Jurkat, Clone E6-1 (cell line): Measurements from ENCODE around the gene CMKLR1.

Experiments
- DNase-seq: peaks from one replicate; pipeline ENCODE4 v3.0.0-alpha.2; 2011; ENCODE audit warnings: low read depth, low spot score
- H3K4me3 ChIP-seq: 2 replicates; pipeline ENCODE4 v1.5.1; 2011; ENCODE audit warnings: mild to moderate bottlenecking, low read length, control low read depth, moderate library complexity

CMKLR1 gene

GRCh38 chr12:108364879-108365278 is 25.8 kb upstream of the CMKLR1 start:
- DNase-seq = no peak
- H3K4me3 ChIP-seq = no peak overlapping the region

- H3K4me3 ChIP-seq = no peak overlapping the region
- no peak for DNase-seq
Measured at GRCh38 chr12:108363565-108363964, 24.5 kb upstream of the CMKLR1 start.

- H3K4me3 ChIP-seq = no peak overlapping the region
Measured at GRCh38 chr12:108363165-108363564, 24.1 kb upstream of the CMKLR1 start.

GRCh38 chr12:108361606-108362005 is 22.5 kb upstream of the CMKLR1 start:
- no peak for DNase-seq
- no peak overlapping the region for H3K4me3 ChIP-seq

More at GRCh38 chr12:108363165-108363564, 24.1 kb upstream of the CMKLR1 start:
- no peak for DNase-seq

GRCh38 chr12:108360487-108360886 is 21.4 kb upstream of the CMKLR1 start:
- no peak for DNase-seq
- H3K4me3 ChIP-seq = no peak overlapping the region

GRCh38 chr12:108360057-108360456 is 20.9 kb upstream of the CMKLR1 start:
- DNase-seq = no peak
- no peak overlapping the region for H3K4me3 ChIP-seq

GRCh38 chr12:108358580-108358965 is 19.5 kb upstream of the CMKLR1 start:
- no peak for DNase-seq
- no peak overlapping the region for H3K4me3 ChIP-seq

GRCh38 chr12:108357834-108358579 is 18.9 kb upstream of the CMKLR1 start:
- DNase-seq = no peak
- no peak overlapping the region for H3K4me3 ChIP-seq

- DNase-seq = no peak
- H3K4me3 ChIP-seq = no peak overlapping the region
Measured at GRCh38 chr12:108356835-108357806, 18.0 kb upstream of the CMKLR1 start.

GRCh38 chr12:108355069-108355468 is 16.0 kb upstream of the CMKLR1 start:
- H3K4me3 ChIP-seq = no peak overlapping the region
- DNase-seq = no peak

- DNase-seq = no peak
- no peak overlapping the region for H3K4me3 ChIP-seq
Measured at GRCh38 chr12:108352591-108352990, 13.5 kb upstream of the CMKLR1 start.

GRCh38 chr12:108350511-108350910 is 11.4 kb upstream of the CMKLR1 start:
- H3K4me3 ChIP-seq = no peak overlapping the region
- DNase-seq = no peak

- DNase-seq = no peak
- no peak overlapping the region for H3K4me3 ChIP-seq
Measured at GRCh38 chr12:108349278-108349688, 10.2 kb upstream of the CMKLR1 start.

GRCh38 chr12:108348842-108349241 is 9.7 kb upstream of the CMKLR1 start:
- no peak overlapping the region for H3K4me3 ChIP-seq
- no peak for DNase-seq

- no peak overlapping the region for H3K4me3 ChIP-seq
- no peak for DNase-seq
Measured at GRCh38 chr12:108346727-108347710, 7.9 kb upstream of the CMKLR1 start.

GRCh38 chr12:108345716-108346633 is 6.9 kb upstream of the CMKLR1 start:
- H3K4me3 ChIP-seq = no peak overlapping the region
- no peak for DNase-seq

GRCh38 chr12:108342985-108343384 is 3.9 kb upstream of the CMKLR1 start:
- H3K4me3 ChIP-seq = no peak overlapping the region
- DNase-seq = no peak
